NCI-H1436 (cell line): ENCODE results near the gene TMX2.
A peak's percentile ranks its signal among the peaks of the same experiment; 100 is the strongest.
"Not testable (repeated sequence)": the region's sequence is repeated elsewhere in the genome, so short reads cannot be mapped to it uniquely, and the experiment has no call there.

ENCODE experiments used
- DNase-seq: peaks from one replicate; lab custom pipeline; 2025; lab: John Stamatoyannopoulos, UW

The TMX2 gene, protein sequence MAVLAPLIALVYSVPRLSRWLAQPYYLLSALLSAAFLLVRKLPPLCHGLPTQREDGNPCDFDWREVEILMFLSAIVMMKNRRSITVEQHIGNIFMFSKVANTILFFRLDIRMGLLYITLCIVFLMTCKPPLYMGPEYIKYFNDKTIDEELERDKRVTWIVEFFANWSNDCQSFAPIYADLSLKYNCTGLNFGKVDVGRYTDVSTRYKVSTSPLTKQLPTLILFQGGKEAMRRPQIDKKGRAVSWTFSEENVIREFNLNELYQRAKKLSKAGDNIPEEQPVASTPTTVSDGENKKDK

DNA sequence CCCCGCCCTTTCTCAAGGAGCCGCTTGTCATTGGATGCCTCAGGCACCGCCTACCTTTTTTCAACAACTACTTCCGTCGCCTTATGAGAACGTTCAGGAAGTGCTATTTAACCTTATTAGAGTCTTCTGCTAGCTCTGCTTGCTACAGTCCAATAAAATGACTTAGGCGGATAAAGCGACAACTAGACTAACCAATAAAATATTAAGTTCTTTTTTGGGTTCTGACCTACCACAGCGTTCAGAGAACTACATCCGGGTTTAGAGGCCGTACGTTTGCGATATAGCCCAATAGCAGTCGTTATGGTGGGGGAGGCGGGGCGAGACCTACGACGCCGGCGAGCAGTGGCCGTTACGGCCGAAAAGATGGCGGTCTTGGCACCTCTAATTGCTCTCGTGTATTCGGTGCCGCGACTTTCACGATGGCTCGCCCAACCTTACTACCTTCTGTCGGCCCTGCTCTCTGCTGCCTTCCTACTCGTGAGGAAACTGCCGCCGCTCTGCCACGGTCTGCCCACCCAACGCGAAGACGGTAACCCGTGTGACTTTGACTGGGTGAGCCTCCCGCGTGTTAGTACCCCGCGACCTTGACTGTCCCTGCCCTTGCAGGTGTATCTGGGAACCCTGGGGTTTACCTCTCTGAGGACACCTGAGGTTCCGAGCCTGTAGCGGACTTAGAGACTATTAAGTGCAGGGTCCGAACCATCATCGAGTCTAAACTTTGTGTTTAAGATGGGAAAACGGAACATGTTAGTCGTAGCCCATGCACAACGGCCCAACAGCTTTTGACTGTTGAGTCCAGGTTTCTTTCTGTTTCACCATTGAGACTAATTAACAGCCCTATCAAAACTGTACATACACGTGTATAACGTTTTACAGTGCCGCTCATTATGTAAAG is at the start of gene TMX2:
TSS of gene TMX2 (plus strand) at position 338 of the 895 bp plus-strand sequence. CDS start at position 364, 26 bp downstream.
- DNase-seq: peak; percentile 98

DNA sequence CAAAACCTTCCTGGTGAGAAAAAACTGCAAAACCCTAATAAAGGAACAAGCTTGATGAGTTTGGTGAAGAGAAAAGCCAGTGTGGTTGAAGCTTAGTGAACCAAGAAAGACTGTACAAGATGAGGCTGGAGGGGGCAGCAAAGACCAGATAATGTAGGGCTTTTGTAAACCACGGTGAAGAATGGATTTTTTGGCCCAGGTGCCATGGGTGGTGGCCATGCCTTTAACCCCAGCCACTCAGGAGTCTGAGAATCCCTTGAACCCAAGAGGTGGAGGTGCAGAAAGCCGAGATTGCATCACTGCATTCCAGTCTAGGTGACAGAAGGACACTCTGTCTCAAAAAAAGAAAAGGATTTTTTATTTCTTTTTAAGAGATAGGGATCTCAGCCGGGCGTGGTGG is 49.5 kb upstream of the TMX2 start:
- DNase-seq: no peak

DNA sequence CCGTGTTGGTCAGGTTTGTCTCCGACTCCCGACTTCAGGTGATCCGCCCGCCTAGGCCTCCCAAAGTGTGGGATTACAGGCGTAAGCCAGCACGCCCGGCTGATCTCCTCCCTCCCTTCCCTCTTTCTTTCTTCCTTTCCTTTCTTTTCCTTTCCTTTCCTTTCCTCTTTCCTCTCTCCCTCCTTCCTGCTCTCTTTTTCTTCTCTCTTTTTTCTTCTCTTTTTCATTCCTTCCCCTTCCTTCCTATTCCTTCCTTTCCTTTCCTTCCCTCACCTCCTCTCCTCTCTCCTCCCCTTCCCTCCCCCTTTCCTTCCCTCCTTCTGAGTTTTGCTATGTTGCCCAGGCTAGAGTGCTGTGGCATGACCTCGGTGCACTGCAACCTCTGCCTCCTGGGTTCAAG is 48.4 kb upstream of the TMX2 start:
- no peak for DNase-seq

DNA sequence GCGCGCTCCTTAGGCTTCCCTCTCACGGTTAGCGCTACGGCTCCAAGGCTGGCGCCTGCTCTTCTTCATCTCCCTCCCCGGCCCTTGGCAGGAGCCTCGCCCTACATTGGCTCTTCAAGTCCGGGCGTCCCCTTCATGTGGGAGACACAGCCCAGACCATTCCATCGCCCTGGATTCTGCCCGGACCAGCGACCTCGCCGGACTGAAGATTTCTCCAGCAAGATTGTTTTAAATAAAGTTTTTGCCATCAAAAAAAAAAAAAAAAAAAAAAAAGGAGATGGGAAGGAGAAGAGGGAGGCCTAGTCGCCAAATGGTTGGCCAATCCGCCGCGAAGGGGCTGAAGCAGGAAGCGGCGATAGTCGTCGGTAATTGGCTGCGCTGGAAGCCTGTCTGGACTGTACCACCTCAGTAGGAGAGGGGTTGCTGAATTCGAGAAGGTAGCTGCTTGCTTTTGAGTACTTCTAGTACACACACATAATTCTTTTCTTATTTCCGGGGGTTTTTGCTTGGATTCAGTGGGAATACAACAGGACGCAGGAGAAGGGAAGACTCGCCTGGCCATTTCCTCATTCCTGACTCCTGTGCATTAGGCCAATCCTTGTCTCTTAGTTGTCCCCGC is 45.2 kb upstream of the TMX2 start:
- peak; percentile 94 for DNase-seq

GRCh38 chr11:57667736-57668433 is 44.5 kb upstream of the TMX2 start, which contains the start of gene ZDHHC5:
Gene ZDHHC5, plus strand, starts transcription at chr11:57668114. Its CDS starts 4,977 bp downstream, at chr11:57673091.
- peak; percentile 97 for DNase-seq

DNA sequence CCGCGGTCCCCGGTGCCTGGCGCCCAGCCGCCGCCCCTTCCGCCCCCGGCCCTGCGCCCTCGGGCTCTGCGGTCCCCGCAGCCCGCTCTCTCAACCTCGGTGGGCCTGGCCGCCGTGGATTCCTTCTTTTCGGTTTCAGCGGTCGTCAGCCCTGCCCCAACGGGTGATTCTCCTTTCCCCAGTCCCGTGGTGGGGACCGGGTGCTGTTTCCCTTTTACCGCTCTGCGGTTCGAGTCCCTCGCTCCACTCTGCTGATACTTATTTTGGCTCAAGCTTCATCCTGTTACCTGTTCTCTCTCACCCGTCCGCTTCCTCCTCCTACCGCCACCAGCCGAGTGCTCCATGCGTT is 44.0 kb upstream of the TMX2 start:
- DNase-seq: no peak

DNA sequence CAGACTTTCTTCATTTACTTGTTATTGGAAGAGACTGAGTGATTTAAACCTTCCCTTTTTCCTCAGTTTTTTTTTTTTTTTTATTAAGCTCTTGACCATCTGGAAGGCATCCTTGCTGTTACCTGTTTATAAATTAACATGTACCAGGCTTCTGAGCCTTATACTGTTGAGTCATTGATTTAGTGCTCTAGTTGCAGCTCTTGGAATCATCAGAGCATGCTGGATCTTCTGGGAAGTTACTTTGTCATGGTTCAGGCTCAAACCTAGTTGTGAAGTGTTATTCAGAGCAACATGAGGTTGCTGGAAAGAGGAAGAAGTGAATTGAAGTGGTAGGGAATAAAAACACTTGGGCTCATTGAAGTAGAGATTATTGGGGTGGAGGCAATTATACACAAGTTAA is 38.1 kb upstream of the TMX2 start:
- DNase-seq: no peak

- no peak for DNase-seq
Observed at GRCh38 chr11:57675176-57675941, 37.0 kb upstream of the TMX2 start.

DNA sequence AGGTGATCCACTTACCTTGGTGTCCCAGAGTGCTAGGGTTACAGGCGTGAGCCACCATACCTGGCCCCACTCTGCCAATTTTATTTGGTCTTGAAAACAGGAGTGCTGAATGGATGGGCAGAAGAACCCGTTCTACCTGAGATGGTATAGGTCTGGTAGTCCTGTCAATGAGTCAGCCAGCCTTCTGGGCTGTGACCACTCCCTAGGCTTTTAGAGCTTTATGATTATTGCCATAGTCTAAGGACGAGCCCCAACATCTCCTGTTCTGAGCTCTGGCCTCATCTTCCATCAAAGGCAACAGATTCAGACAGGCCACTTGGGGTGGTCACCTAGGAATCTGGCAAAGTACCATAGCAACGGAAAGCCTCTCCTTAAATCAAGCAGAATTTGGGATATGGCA is 33.0 kb upstream of the TMX2 start:
- DNase-seq: no peak

GRCh38 chr11:57680552-57680874 is 31.9 kb upstream of the TMX2 start:
- DNase-seq: no peak

DNA sequence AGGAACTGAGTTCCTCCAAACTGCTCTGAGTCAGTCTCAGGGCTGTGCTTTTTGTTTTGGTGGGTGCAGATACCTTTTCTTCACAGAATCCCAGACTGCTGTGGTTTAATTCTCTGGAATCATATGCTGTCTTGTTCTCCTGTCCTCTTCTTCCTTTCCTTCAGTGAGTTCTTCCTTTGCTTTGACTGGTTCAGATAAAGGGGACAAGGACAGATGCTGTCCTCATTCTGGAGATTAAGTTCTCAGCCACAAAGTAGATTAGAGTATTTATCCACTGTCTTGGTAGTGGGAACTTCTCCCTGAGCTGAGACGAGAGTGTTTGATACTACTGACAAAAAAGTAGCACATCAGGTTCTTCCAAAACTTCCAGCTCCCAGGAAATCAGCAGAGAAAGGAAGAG is 31.2 kb upstream of the TMX2 start:
- no peak for DNase-seq

DNA sequence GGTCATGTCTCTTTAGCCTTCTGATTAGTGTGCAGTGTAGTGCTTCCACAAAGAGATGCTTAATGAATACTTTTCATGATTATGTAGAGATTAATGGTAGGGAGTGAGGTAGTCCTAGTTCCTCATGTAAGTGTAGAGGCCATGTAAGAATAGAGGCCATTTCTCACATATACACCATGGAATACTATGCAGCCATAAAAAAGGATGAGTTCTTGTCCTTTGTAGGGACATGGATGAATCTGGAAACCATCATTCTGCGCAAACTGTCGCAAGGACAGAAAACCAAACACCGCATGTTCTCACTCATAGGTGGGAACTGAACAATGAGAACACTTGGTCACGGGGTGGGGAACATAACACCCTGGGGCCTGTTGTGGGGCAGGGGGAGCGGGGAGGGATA is 21.9 kb upstream of the TMX2 start:
- DNase-seq: not testable (repeated sequence)

DNA sequence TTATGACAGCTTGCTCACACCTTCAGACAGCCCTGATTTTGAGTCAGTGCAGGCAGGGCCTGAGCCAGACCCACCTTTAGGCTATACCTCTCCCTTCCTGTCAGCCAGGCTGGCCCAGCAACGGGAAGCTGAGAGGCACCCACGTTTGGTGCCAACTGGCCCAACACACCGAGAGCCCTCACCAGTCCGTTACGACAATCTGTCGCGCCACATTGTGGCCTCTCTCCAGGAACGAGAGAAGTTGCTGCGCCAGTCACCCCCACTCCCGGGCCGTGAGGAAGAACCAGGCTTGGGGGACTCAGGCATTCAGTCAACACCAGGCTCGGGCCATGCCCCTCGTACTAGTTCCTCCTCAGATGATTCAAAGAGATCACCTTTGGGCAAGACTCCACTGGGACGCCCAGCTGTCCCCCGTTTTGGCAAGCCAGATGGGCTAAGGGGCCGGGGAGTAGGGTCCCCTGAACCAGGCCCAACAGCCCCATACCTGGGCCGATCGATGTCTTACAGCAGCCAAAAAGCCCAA is 13.5 kb upstream of the TMX2 start:
- no peak for DNase-seq

DNA sequence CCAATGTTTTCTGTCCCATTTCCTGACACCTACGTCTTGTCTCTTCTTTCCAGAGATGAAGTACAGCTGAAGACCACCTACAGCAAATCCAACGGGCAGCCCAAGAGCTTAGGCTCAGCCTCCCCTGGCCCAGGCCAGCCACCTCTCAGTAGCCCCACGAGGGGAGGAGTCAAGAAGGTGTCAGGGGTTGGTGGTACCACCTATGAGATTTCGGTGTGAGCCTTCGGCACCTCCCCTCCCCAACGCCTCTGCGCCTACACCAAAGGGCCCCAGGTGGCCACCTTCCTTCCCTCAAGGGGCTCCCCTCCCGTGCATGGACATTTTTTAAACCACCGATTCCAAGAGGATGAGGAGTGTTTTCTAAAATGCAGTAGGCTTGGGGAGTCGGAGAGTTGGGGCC is 12.6 kb upstream of the TMX2 start:
- DNase-seq: no peak

- no peak for DNase-seq
Observed at GRCh38 chr11:57700425-57700824, 12.0 kb upstream of the TMX2 start.

DNA sequence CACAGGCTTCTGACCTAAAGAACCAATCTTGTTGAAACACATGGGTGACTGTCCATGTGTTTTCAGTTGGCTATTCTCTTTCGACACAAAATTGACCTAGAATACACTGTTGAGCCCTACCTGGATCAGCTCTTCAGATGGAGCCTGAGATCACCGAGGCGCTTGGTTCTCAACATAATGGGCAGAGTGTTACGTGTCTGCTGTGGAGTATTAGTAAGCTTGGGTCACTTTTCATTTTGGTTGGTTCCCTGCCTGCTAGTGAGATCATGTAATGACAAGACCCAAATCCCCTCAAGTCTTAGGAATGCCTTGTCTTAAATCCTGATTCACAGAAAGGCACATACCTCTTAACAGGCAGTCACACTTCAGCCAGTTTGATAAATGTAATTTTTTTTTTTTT is 9.1 kb upstream of the TMX2 start:
- DNase-seq: no peak

- DNase-seq: no peak
Observed at GRCh38 chr11:57704932-57705331, 7.5 kb upstream of the TMX2 start.

GRCh38 chr11:57705432-57705831 is 7.0 kb upstream of the TMX2 start:
- DNase-seq: not testable (repeated sequence)

- DNase-seq: no peak
Observed at GRCh38 chr11:57709802-57710367, 2.5 kb upstream of the TMX2 start.

GRCh38 chr11:57711414-57712255 is 758 bp upstream of the TMX2 start, which contains the start of gene MED19:
Gene MED19, minus strand, starts transcription at chr11:57712215. Its CDS starts 36 bp downstream, at chr11:57712179.
- peak; percentile 85 for DNase-seq
